Ovary (tissue), 3 donors: ENCODE measurements around the gene NCAPH2.

ENCODE experiments used
- EP300 ChIP-seq: sonication (generic); formaldehyde crosslinking; IDR thresholded peaks from one replicate; pipeline ENCODE4 v1.6.1; 2017; ENCODE audit warnings: antibody characterized with exemption
- POLR2A ChIP-seq: fragments of 450-650 bp; IDR thresholded peaks from one replicate; pipeline ENCODE4 v1.6.1; 2017; ENCODE audit warnings: antibody characterized with exemption, mild to moderate bottlenecking, moderate library complexity
- TF ChIP-seq, protein P1 (sequence below), 3 donors: fragments of 450-650 bp in 2 of 3; fragments of 200-600 bp in 1 of 3; IDR thresholded peaks; one replicate each; pipeline versions ENCODE4 v1.5.1 to v1.8.0; 2016 to 2022; ENCODE audit warnings: antibody characterized with exemption in 3 of 3, mild to moderate bottlenecking in 1 of 3
- donor health status: DM: no; HTN: no; CAD: no.

DNA sequence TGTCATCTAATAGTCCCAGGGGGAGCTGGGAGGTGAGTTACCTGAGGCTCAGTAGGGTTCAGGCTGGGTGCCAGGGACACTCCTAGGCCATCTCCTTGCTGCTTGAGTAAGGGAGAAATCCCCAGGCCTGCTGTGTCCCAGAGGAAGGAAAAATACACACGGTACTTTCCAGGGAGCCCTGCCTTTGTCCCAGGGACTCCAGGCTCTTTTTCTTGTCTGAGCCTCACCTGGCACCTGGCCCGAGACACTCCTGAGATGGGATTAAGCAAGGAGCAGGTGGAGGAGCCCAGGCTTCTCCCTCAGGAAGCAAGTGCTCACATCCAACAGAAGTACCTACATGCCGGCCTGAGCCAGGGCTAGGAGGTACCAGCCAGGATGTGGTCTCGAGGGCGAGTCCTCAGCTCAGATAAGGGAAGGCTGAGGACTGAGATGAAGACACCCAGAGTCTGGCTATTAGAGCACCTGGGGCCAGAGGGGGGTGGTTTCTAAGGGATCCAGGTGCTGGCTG lies 36.8 kb downstream of the NCAPH2 start:
- TF ChIP-seq, protein P1, sequence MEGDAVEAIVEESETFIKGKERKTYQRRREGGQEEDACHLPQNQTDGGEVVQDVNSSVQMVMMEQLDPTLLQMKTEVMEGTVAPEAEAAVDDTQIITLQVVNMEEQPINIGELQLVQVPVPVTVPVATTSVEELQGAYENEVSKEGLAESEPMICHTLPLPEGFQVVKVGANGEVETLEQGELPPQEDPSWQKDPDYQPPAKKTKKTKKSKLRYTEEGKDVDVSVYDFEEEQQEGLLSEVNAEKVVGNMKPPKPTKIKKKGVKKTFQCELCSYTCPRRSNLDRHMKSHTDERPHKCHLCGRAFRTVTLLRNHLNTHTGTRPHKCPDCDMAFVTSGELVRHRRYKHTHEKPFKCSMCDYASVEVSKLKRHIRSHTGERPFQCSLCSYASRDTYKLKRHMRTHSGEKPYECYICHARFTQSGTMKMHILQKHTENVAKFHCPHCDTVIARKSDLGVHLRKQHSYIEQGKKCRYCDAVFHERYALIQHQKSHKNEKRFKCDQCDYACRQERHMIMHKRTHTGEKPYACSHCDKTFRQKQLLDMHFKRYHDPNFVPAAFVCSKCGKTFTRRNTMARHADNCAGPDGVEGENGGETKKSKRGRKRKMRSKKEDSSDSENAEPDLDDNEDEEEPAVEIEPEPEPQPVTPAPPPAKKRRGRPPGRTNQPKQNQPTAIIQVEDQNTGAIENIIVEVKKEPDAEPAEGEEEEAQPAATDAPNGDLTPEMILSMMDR (IDR thresholded peaks at IDR 0.05), result no peak
- TF ChIP-seq POLR2A, result no peak
- no peak for TF ChIP-seq EP300
